ENCODE measurements around the gene KCNQ1.

The KCNQ1 gene

GRCh38 chr11:2794046-2794967 lies 349.5 kb downstream of the KCNQ1 start:
- no peak overlapping the region for H3K4ac ChIP-seq (ENCODE audit: low read depth in 1 of 2, low read length in 2 of 2)
- H3K4me3 ChIP-seq (ENCODE audit: insufficient read depth in 1 of 2, low read depth in 1 of 2, low read length in 2 of 2) = no peak overlapping the region
- no peak overlapping the region for H2BK5ac ChIP-seq (ENCODE audit: low read depth, low read length, poor library complexity, severe bottlenecking)
- no peak overlapping the region for H4K8ac ChIP-seq (ENCODE audit: low read length)
- no peak overlapping the region for H3K9ac ChIP-seq (ENCODE audit: low read length)
- no peak overlapping the region for H2BK120ac ChIP-seq (ENCODE audit: low read depth, low read length)
- no peak overlapping the region for H3K14ac ChIP-seq (ENCODE audit: low read length in 2 of 2)
- H3K4me1 ChIP-seq (ENCODE audit: control insufficient read depth, insufficient read depth, low read depth, low read length) = peaks cover 2% of the 10 kb centered on the region
- no peak overlapping the region for H2AFZ ChIP-seq (ENCODE audit: low read depth, low read length)
- no peaks in the 10 kb centered on the region for H3K9me3 ChIP-seq (ENCODE audit: control insufficient read depth, low read length)
- no peak overlapping the region for H3K18ac ChIP-seq (ENCODE audit: low read depth in 1 of 2, low read length in 2 of 2)
- no peak overlapping the region for H3K23ac ChIP-seq (ENCODE audit: low read length in 2 of 2)
- no peak overlapping the region for H3K27ac ChIP-seq (ENCODE audit: low read length, poor library complexity, severe bottlenecking)
- H3K4me2 ChIP-seq (ENCODE audit: low read length, poor library complexity, severe bottlenecking) = no peak overlapping the region
- DNase-seq = no peak
- no peaks in the 10 kb centered on the region for H3K79me1 ChIP-seq (replicated peaks; ENCODE audit: low read length, poor library complexity, severe bottlenecking)
- H3K27me3 ChIP-seq (ENCODE audit: control insufficient read depth in 1 of 2, insufficient read depth in 1 of 2, low read length in 2 of 2) = peaks cover 26 to 64% of the 10 kb centered on the region in 2 experiments
- WGBS = 95% methylated on average over 18 of the region's 18 CpGs
- peaks cover 0 to 2% of the 10 kb centered on the region in 2 experiments for H3K36me3 ChIP-seq (ENCODE audit: control insufficient read depth in 1 of 2, insufficient read depth in 2 of 2, low read depth in 1 of 2, low read length in 2 of 2)
- no peak overlapping the region for H2BK12ac ChIP-seq (ENCODE audit: low read length in 2 of 2)
- no peak overlapping the region for H4K91ac ChIP-seq (ENCODE audit: low read length)
- no peak overlapping the region for H2AK5ac ChIP-seq (ENCODE audit: low read length, severe bottlenecking)
- peak overlapping the region; percentile 13 for H2BK15ac ChIP-seq (ENCODE audit: low read depth, poor library complexity, severe bottlenecking)

GRCh38 chr11:2794968-2795322 lies 350.1 kb downstream of the KCNQ1 start:
- Histone ChIP-seq H3K9me3 (ENCODE audit: control insufficient read depth, low read length) (no peaks in the 10 kb centered on the region), H3K23ac (ENCODE audit: low read length in 2 of 2) (no peak overlapping the region), H2BK5ac (ENCODE audit: low read depth, low read length, poor library complexity, severe bottlenecking) (no peak overlapping the region), H3K9ac (ENCODE audit: low read length) (no peak overlapping the region), H3K4me2 (ENCODE audit: low read length, poor library complexity, severe bottlenecking) (no peak overlapping the region), H3K4me1 (ENCODE audit: control insufficient read depth, insufficient read depth, low read depth, low read length) (peaks cover 2% of the 10 kb centered on the region), H3K4me3 (ENCODE audit: insufficient read depth in 1 of 2, low read depth in 1 of 2, low read length in 2 of 2) (no peak overlapping the region), H2BK15ac (ENCODE audit: low read depth, poor library complexity, severe bottlenecking) (no peak overlapping the region), H2AFZ (ENCODE audit: low read depth, low read length) (no peak overlapping the region), H3K18ac (ENCODE audit: low read depth in 1 of 2, low read length in 2 of 2) (no peak overlapping the region), H2BK12ac (ENCODE audit: low read length in 2 of 2) (no peak overlapping the region), H3K14ac (ENCODE audit: low read length in 2 of 2) (no peak overlapping the region), H2AK5ac (ENCODE audit: low read length, severe bottlenecking) (no peak overlapping the region), H4K91ac (ENCODE audit: low read length) (peak overlapping the region; percentile 7), H4K8ac (ENCODE audit: low read length) (no peak overlapping the region), H3K4ac (ENCODE audit: low read depth in 1 of 2, low read length in 2 of 2) (peak overlapping the region in 1 of 2 experiments; percentile 2), H3K79me1 (replicated peaks; ENCODE audit: low read length, poor library complexity, severe bottlenecking) (no peaks in the 10 kb centered on the region), H2BK120ac (ENCODE audit: low read depth, low read length) (no peak overlapping the region), H3K27ac (ENCODE audit: low read length, poor library complexity, severe bottlenecking) (no peak overlapping the region), H3K27me3 (ENCODE audit: control insufficient read depth in 1 of 2, insufficient read depth in 1 of 2, low read length in 2 of 2) (peaks cover 20 to 64% of the 10 kb centered on the region in 2 experiments), H3K36me3 (ENCODE audit: control insufficient read depth in 1 of 2, insufficient read depth in 2 of 2, low read depth in 1 of 2, low read length in 2 of 2) (peaks cover 0 to 2% of the 10 kb centered on the region in 2 experiments)
- WGBS = 94% methylated on average over 6 of the region's 12 CpGs
- DNase-seq = no peak

- Histone ChIP-seq H4K8ac (ENCODE audit: low read length) (no peak overlapping the region), H3K27me3 (ENCODE audit: control insufficient read depth in 1 of 2, insufficient read depth in 1 of 2, low read length in 2 of 2) (peaks cover 16 to 62% of the 10 kb centered on the region in 2 experiments), H3K9ac (ENCODE audit: low read length) (no peak overlapping the region), H3K18ac (ENCODE audit: low read depth in 1 of 2, low read length in 2 of 2) (no peak overlapping the region), H2BK12ac (ENCODE audit: low read length in 2 of 2) (no peak overlapping the region), H2AK5ac (ENCODE audit: low read length, severe bottlenecking) (no peak overlapping the region), H3K4me2 (ENCODE audit: low read length, poor library complexity, severe bottlenecking) (no peak overlapping the region), H3K79me1 (replicated peaks; ENCODE audit: low read length, poor library complexity, severe bottlenecking) (no peaks in the 10 kb centered on the region), H3K4me3 (ENCODE audit: insufficient read depth in 1 of 2, low read depth in 1 of 2, low read length in 2 of 2) (no peak overlapping the region), H3K4me1 (ENCODE audit: control insufficient read depth, insufficient read depth, low read depth, low read length) (no peaks in the 10 kb centered on the region), H2BK5ac (ENCODE audit: low read depth, low read length, poor library complexity, severe bottlenecking) (no peak overlapping the region), H2BK15ac (ENCODE audit: low read depth, poor library complexity, severe bottlenecking) (no peak overlapping the region), H3K23ac (ENCODE audit: low read length in 2 of 2) (no peak overlapping the region), H4K91ac (ENCODE audit: low read length) (no peak overlapping the region), H2AFZ (ENCODE audit: low read depth, low read length) (no peak overlapping the region), H2BK120ac (ENCODE audit: low read depth, low read length) (no peak overlapping the region), H3K27ac (ENCODE audit: low read length, poor library complexity, severe bottlenecking) (no peak overlapping the region), H3K9me3 (ENCODE audit: control insufficient read depth, low read length) (no peaks in the 10 kb centered on the region), H3K36me3 (ENCODE audit: control insufficient read depth in 1 of 2, insufficient read depth in 2 of 2, low read depth in 1 of 2, low read length in 2 of 2) (peaks cover 0 to 2% of the 10 kb centered on the region in 2 experiments), H3K14ac (ENCODE audit: low read length in 2 of 2) (no peak overlapping the region), H3K4ac (ENCODE audit: low read depth in 1 of 2, low read length in 2 of 2) (no peak overlapping the region)
- DNase-seq = no peak
- WGBS = 90% methylated on average over 10 of the region's 10 CpGs
Measured at GRCh38 chr11:2795491-2795991, 350.7 kb downstream of the KCNQ1 start.

- Histone ChIP-seq H2BK120ac (ENCODE audit: low read depth, low read length) (no peak overlapping the region), H2BK12ac (ENCODE audit: low read length in 2 of 2) (no peak overlapping the region), H3K18ac (ENCODE audit: low read depth in 1 of 2, low read length in 2 of 2) (no peak overlapping the region), H2AFZ (ENCODE audit: low read depth, low read length) (no peak overlapping the region), H3K79me1 (replicated peaks; ENCODE audit: low read length, poor library complexity, severe bottlenecking) (no peaks in the 10 kb centered on the region), H3K23ac (ENCODE audit: low read length in 2 of 2) (no peak overlapping the region), H3K9ac (ENCODE audit: low read length) (no peak overlapping the region), H3K36me3 (ENCODE audit: control insufficient read depth in 1 of 2, insufficient read depth in 2 of 2, low read depth in 1 of 2, low read length in 2 of 2) (peaks cover 0 to 1% of the 10 kb centered on the region in 2 experiments), H3K27ac (ENCODE audit: low read length, poor library complexity, severe bottlenecking) (no peak overlapping the region), H3K4ac (ENCODE audit: low read depth in 1 of 2, low read length in 2 of 2) (no peak overlapping the region), H3K4me2 (ENCODE audit: low read length, poor library complexity, severe bottlenecking) (no peak overlapping the region), H2BK5ac (ENCODE audit: low read depth, low read length, poor library complexity, severe bottlenecking) (no peak overlapping the region), H4K8ac (ENCODE audit: low read length) (no peak overlapping the region), H2BK15ac (ENCODE audit: low read depth, poor library complexity, severe bottlenecking) (no peak overlapping the region), H3K4me1 (ENCODE audit: control insufficient read depth, insufficient read depth, low read depth, low read length) (no peaks in the 10 kb centered on the region), H4K91ac (ENCODE audit: low read length) (no peak overlapping the region), H3K4me3 (ENCODE audit: insufficient read depth in 1 of 2, low read depth in 1 of 2, low read length in 2 of 2) (no peak overlapping the region), H3K9me3 (ENCODE audit: control insufficient read depth, low read length) (no peaks in the 10 kb centered on the region), H2AK5ac (ENCODE audit: low read length, severe bottlenecking) (no peak overlapping the region), H3K14ac (ENCODE audit: low read length in 2 of 2) (no peak overlapping the region), H3K27me3 (ENCODE audit: control insufficient read depth in 1 of 2, insufficient read depth in 1 of 2, low read length in 2 of 2) (peaks cover 13 to 62% of the 10 kb centered on the region in 2 experiments)
- WGBS = 95% methylated on average over 15 of the region's 15 CpGs
- DNase-seq = no peak
Measured at GRCh38 chr11:2796091-2796490, 351.3 kb downstream of the KCNQ1 start.

Data from mesenchymal stem cell (in vitro differentiated cells and primary cell).